Activated gamma-delta T cell treated with anti-CD3 and anti-CD28 coated beads, Interleukin-2, amount 50 U/mL, for 16 hours (primary cell): Measurements from ENCODE around the gene ZBTB7B.

Experiments used
- DNase-seq: peaks from one replicate; pipeline ENCODE4 v3.0.0-alpha.2; 2020; ENCODE audit warnings: low read depth

ZBTB7B gene

GRCh38 chr1:155002464-155003226 is at the start of gene ZBTB7B:
ZBTB7B (plus strand) TSS chr1:155002802; CDS start chr1:155014661, 11,859 bp downstream.
- no peak for DNase-seq

GRCh38 chr1:154953611-154954038 is 49.0 kb upstream of the ZBTB7B start:
- DNase-seq = no peak

- no peak for DNase-seq
These were observed 48.1 kb upstream of the ZBTB7B start for GRCh38 chr1:154954541-154954940.

GRCh38 chr1:154955039-154955717 is 47.4 kb upstream of the ZBTB7B start:
- peak; percentile 74 for DNase-seq

GRCh38 chr1:154955718-154956543 is 46.7 kb upstream of the ZBTB7B start, which contains the start of gene PBXIP1:
PBXIP1 (minus strand) TSS chr1:154956099; CDS start chr1:154953721, 2,378 bp downstream.
- DNase-seq = peak; percentile 74

- no peak for DNase-seq
These were observed 46.1 kb upstream of the ZBTB7B start for GRCh38 chr1:154956544-154956941.

- no peak for DNase-seq
These were observed 45.4 kb upstream of the ZBTB7B start for GRCh38 chr1:154957091-154957657.

- DNase-seq = no peak
These were observed 44.6 kb upstream of the ZBTB7B start for GRCh38 chr1:154958036-154958435.

GRCh38 chr1:154958681-154959425 is 43.7 kb upstream of the ZBTB7B start:
- DNase-seq = no peak

- DNase-seq = no peak
These were observed 43.2 kb upstream of the ZBTB7B start for GRCh38 chr1:154959426-154959780.

GRCh38 chr1:154960446-154961136 is 42.0 kb upstream of the ZBTB7B start:
- DNase-seq = no peak

- peak; percentile 70 for DNase-seq
These were observed 41.1 kb upstream of the ZBTB7B start, which contains the start of gene PYGO2 for GRCh38 chr1:154961207-154962155. PYGO2 (minus strand) TSS chr1:154961782; CDS start chr1:154961576, 206 bp downstream.

GRCh38 chr1:154962156-154962749 is 40.3 kb upstream of the ZBTB7B start:
- no peak for DNase-seq

- no peak for DNase-seq
These were observed 39.7 kb upstream of the ZBTB7B start for GRCh38 chr1:154962795-154963330.

- no peak for DNase-seq
These were observed 39.0 kb upstream of the ZBTB7B start for GRCh38 chr1:154963643-154964042.

- DNase-seq = no peak
These were observed 38.2 kb upstream of the ZBTB7B start for GRCh38 chr1:154964359-154964758.

- DNase-seq = no peak
These were observed 36.5 kb upstream of the ZBTB7B start for GRCh38 chr1:154966111-154966510.

- DNase-seq = no peak
These were observed 35.2 kb upstream of the ZBTB7B start for GRCh38 chr1:154967331-154967950.
